Mesodermal cell (in vitro differentiated cells): ENCODE measurements around the gene CAPN7.

Experiments used
- H3K27ac ChIP-seq: 2 replicates; pipeline ENCODE4 v1.7.0; 2013; ENCODE audit warnings: mild to moderate bottlenecking, low read depth, low read length, moderate library complexity; ENCODE audit not compliant: severe bottlenecking
- H3K36me3 ChIP-seq: 2 replicates; pipeline ENCODE4 v1.7.1; 2013; ENCODE audit warnings: mild to moderate bottlenecking, low read length, moderate library complexity; ENCODE audit not compliant: control insufficient read depth, insufficient read depth
- H3K4me1 ChIP-seq: one replicate; pipeline ENCODE4 v1.7.1; 2013; ENCODE audit warnings: mild to moderate bottlenecking, low read length; ENCODE audit not compliant: insufficient read depth, control insufficient read depth, poor library complexity, severe bottlenecking
- H3K4me3 ChIP-seq: 2 replicates; pipeline ENCODE4 v1.7.0; 2013; ENCODE audit warnings: low read length, control low read depth, mild to moderate bottlenecking; ENCODE audit not compliant: insufficient read depth, poor library complexity, severe bottlenecking; ENCODE audit errors: extremely low read depth
- H3K9me3 ChIP-seq: 2 replicates; pipeline ENCODE4 v1.7.1; 2013; ENCODE audit warnings: mild to moderate bottlenecking, low read length, moderate library complexity; ENCODE audit not compliant: control insufficient read depth
- WGBS, 2 experiments: methylation state at CpG; one replicate each; pipeline ENCODE4 v1.1.5; 2013; ENCODE audit warnings: missing lambda C conversion rate in 2 of 2; ENCODE audit not compliant: insufficient coverage in 2 of 2; 5-methylcytosine and 5-hydroxymethylcytosine counted together

The CAPN7 gene

DNA sequence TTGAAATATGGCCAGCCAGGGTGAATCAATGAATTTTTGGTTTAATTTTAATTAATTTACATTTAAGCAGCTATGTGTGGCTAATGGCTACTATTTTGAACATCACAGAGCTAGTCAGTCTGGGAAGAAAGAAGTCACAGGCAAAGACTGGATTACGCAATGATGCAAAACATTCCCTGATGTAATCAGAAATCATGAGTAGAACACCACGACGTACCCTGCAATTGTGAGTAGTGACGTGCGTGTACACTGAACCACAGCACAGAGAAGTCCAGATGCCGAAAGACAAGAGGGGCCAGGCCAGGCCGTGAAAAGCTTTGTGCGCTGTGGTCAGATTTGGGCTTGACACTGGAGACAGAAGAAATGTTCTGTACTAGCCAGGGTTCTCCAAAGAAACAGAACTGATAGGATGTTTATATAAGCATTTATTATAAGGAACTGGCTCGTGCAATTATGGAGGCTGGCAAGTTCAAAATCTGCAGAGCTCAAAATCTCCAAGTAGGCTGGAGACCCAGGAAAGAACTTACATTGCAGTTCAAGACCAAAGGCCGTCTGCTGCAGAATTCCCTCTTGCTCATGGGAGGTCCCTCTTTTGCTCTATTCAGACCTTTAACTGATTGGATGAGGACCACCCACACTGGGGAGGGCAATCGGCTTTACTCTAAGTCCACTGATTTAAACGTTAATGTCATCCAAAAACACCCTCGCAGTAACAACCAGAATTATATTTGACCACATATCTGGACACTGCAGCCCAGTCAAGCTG, 81.7 kb downstream of the CAPN7 start:
- WGBS, 2 experiments, result 96% methylated on average over 12 to 13 of the region's 13 CpGs
- no peak overlapping the region for H3K4me3 ChIP-seq
- no peaks in the 10 kb centered on the region for H3K9me3 ChIP-seq
- no peaks in the 10 kb centered on the region for H3K4me1 ChIP-seq
- H3K27ac ChIP-seq, result no peak overlapping the region
- peaks cover 44% of the 10 kb centered on the region for H3K36me3 ChIP-seq

DNA sequence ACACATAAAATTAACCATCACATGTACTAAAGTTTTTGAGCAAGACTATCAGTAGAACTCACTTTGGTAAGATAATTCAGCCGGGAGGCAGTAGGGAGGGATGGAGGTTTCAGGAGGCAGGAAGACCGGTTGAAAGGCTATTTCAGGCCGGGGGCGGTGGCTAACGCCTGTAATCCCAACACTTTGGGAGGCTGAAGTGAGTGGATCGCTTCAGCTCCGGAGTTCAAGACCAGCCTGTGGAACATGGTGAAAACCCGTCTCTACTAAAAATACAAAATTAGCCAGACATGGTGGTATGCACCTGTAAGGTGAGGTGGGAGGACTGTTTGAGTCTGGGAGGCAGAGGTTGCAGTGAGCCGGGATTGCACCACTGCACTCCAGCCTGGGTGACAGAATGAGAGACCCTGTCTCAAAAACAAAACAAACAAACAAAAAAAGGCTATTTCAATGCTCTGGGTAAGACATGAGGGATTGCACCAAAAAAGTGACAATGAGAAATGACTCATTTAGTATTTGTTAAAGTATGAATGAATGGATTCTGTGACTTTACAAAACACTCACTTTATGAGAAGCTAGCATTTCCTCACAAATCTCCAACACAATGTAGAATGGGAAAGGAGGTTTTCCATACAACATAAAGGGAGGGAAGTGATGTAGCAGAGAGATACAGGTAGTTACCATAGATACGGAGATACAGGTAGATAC, 82.4 kb downstream of the CAPN7 start:
- peaks cover 42% of the 10 kb centered on the region for H3K36me3 ChIP-seq
- WGBS, 2 experiments, result 91 to 98% methylated on average over 6 of the region's 10 CpGs
- no peaks in the 10 kb centered on the region for H3K9me3 ChIP-seq
- no peak overlapping the region for H3K4me3 ChIP-seq
- H3K27ac ChIP-seq, result no peak overlapping the region
- no peaks in the 10 kb centered on the region for H3K4me1 ChIP-seq

DNA sequence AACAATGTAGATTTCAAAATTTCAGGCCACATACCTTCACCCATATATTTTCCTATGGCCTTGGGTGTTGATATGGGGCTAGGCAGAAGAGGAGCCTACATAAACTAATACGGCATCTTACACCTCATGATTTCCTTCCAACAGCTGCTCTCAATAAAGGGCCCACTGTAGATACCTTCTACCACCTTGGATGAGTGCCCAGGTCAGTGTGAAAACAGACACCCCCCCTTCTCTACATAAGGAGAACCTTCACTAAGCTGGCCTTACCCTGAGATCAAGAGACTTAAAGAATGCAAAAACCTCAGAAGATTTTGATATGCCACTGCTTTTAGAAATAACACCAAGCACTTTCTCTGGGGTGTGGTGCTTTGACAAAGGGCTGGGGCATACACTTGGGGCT, 83.6 kb downstream of the CAPN7 start:
- no peak overlapping the region for H3K27ac ChIP-seq
- no peak overlapping the region for H3K4me3 ChIP-seq
- no peaks in the 10 kb centered on the region for H3K9me3 ChIP-seq
- WGBS, 2 experiments, result 100% methylated on average over 1 of the region's 1 CpG; no CpG with 5 or more reads in 1 of the 2 experiments
- no peaks in the 10 kb centered on the region for H3K4me1 ChIP-seq
- peaks cover 48% of the 10 kb centered on the region for H3K36me3 ChIP-seq

DNA sequence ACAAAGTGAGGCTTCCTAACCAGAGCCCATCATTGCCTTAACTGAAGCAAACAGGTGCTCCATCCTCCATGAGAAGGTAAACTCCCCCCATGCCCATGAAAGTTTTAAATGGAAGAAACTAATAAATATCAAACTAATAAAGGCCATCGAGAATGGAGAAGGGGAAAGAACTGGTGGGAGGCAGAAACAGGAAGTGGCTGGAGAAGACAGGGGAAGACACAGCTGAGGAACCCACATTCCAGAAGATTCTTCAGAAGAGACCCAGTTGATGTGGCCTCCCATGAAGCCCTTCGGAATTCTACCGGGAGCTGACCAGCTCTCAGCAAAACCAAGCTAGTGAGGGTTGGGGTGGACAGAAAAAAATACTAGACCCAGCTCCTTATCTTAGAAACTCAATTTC, 84.7 kb downstream of the CAPN7 start:
- H3K4me1 ChIP-seq, result no peaks in the 10 kb centered on the region
- H3K27ac ChIP-seq, result no peak overlapping the region
- no peak overlapping the region for H3K4me3 ChIP-seq
- H3K36me3 ChIP-seq, result peaks cover 51% of the 10 kb centered on the region
- H3K9me3 ChIP-seq, result no peaks in the 10 kb centered on the region
- 100% methylated on average over 2 of the region's 3 CpGs for WGBS, 2 experiments

DNA sequence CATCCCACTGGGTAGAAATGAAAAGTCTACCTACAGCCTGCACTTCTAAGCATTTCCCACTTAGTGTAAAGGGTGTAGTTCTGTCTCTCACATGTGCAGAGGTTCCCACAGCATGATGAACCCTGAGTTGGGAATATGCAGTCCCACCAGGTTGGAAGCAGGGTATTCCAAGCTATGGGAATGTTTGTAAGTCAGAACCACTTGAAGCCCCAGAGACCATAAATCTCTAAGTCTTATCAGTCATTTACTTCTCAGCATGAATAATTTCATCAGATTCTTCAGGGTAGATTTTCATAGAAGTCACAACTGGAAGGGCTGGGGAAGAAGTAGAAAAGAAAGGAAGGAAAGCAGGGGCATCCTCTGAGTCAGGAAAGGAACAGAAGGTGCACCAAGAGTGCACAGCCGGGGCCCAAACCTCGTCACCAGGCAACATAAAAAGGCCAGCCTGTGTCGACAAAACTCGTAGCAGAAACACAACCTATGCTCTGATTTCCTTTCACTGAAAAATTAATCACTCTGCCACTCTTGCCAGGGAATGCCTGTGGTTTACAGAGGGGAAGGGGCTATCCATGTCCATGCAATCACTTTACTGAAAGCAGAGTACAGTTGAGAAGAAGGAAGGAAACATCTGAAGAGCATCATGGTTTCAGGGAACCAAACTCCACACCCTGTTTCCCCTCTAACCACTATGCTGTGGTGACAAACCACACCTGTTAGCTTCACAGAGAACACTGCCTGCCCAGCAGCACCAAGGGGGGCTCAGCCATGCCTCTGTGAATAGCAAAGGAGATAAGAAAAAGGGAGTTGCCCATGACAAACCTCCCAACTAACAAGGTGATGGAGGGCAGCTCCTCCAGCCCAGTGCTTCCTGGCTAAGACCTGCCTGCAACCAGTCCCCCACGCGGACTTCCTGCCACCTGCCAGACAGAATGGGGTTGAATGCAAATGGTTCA, 85.8 kb downstream of the CAPN7 start:
- H3K27ac ChIP-seq, result no peak overlapping the region
- peaks cover 56% of the 10 kb centered on the region for H3K36me3 ChIP-seq
- no peak overlapping the region for H3K4me3 ChIP-seq
- WGBS, 2 experiments, result 94 to 96% methylated on average over 4 to 5 of the region's 6 CpGs
- H3K9me3 ChIP-seq, result no peaks in the 10 kb centered on the region
- no peaks in the 10 kb centered on the region for H3K4me1 ChIP-seq

DNA sequence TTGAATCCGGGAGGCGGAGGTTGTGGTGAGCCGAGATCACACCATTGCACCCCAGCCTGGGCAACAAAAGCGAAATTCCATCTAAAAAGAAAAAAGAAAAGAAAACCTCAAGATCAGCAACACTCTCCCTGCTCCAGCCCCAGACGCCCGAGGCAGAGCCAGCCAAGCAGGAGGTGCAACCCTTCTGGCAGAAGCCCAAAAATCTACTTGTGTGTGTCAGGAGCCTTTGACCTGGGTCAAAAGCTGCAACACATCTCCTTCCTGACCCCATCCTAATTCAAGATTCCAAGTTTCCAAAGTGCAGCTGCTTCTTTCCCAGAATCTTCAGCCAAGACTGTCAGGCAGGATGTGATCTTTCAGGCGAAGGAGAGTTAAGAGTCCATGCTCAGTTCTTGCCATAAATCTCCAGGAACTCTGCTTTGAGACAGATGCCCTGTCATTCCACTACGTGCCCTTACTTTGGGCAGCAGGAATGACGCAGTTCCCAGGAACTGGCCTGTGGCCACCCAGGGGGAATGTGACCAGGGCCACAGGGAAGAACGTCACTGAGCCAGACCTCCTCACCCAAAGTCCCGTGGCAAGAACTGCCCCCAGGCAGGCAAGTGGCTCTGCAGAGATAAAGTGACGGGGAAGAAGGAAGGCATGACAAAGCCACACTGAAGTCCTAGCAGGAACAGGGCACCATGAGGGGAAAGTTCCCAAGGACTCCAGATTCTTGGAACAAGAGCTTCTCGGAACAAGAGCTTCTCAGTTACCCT, 86.9 kb downstream of the CAPN7 start:
- peaks cover 53% of the 10 kb centered on the region for H3K36me3 ChIP-seq
- peak overlapping the region; percentile 36 for H3K27ac ChIP-seq
- no peaks in the 10 kb centered on the region for H3K4me1 ChIP-seq
- WGBS, 2 experiments, result 91 to 95% methylated on average over 8 to 11 of the region's 13 CpGs
- H3K9me3 ChIP-seq, result no peaks in the 10 kb centered on the region
- no peak overlapping the region for H3K4me3 ChIP-seq

DNA sequence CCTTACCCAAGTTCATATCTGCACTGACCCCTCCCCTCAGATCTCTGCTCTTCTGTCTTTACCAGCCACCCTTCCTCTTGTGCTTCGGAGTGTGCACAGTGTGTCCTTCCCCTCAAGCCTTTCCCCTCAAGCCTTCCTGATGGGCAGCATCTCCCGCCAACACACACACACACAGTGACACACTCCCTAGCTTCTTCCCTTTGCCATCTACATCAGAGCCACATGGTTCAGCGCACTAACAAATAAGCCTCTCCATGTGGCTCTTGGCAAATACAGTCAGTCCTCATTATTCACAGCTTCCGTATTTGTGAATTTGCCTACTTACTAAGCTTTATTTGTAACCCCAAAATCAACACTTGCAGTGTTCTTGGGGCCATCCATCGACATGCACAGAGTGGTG, 88.9 kb downstream of the CAPN7 start:
- H3K4me3 ChIP-seq, result no peak overlapping the region
- no peaks in the 10 kb centered on the region for H3K9me3 ChIP-seq
- no peak overlapping the region for H3K27ac ChIP-seq
- peaks cover 56% of the 10 kb centered on the region for H3K36me3 ChIP-seq
- WGBS, 2 experiments, result 95 to 100% methylated on average over 5 of the region's 5 CpGs
- H3K4me1 ChIP-seq, result peaks cover 8% of the 10 kb centered on the region

DNA sequence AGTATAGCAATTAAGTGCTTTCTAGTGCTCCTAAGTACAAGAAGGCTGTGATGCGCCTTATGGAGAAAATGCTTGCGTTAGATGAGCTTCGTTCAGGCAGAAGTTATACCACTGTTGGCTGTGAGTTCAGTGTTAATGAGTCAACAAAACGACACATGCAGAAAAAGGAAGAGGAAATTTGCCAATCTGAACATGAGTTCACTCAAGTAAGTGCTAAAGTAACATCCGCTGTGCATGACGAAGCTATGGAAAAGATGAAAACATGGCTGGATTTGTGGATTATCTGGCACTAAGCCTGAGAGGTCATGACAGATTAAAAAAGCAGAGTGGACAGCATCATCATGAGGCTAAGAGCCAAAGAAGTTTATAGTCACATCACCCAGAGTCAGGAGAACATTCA, 89.5 kb downstream of the CAPN7 start:
- H3K9me3 ChIP-seq, result no peaks in the 10 kb centered on the region
- H3K27ac ChIP-seq, result no peak overlapping the region
- no peak overlapping the region for H3K4me3 ChIP-seq
- 97 to 99% methylated on average over 6 of the region's 6 CpGs for WGBS, 2 experiments
- H3K4me1 ChIP-seq, result peaks cover 12% of the 10 kb centered on the region
- H3K36me3 ChIP-seq, result peaks cover 56% of the 10 kb centered on the region

DNA sequence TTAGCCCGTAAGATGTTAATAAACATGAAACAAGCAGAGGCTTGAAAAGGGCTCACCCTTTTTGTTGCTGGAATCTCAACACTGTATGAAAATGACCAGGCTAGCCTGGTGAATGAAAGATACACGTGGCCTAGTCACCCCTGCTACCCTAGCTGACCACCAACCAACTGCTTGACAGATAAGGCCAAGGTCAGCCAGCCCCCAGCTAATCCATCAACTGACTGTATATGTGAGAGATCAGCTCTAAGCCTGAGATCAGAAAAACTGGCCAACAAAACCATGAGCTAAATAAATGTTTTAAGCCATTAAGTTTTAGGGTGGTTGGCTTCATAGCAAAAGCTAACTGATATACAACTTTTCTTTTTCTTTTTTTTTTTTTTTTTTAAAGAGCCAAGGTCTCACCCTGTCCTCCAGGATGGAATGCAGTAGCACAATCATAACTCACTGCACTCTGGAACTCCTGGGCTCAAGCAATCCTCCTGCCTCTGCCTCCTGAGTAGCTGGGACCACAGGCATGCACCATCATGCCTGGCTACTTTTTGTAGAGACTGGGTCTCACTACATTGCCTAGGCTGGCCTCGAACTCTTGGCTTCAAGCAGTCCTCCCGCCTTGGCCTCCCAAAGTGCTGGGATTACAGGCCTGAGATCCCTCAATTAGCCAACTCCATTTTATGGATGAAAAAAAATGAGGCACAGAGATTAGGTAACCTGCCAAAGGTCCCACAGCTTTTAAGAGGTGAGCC, 91.7 kb downstream of the CAPN7 start:
- Histone ChIP-seq H3K4me1 (peaks cover 27% of the 10 kb centered on the region), H3K4me3 (no peak overlapping the region), H3K9me3 (no peaks in the 10 kb centered on the region), H3K27ac (no peak overlapping the region), H3K36me3 (peaks cover 58% of the 10 kb centered on the region)
- 85 to 96% methylated on average over 2 to 4 of the region's 4 CpGs for WGBS, 2 experiments
